ENCODE results near the gene CXXC5. TPM values are rescaled to one million over a fixed set of nuclear protein-coding genes. Genes with fewer than 3 reads are reported as not detected.

CXXC5 gene
- total and polyA plus RNA-seq, 9 of the 15 experiments (the other 6 are each of a cell fraction or from before 2014, with no cell fraction given) = 1.9 to 123 (median 45.8) TPM

DNA sequence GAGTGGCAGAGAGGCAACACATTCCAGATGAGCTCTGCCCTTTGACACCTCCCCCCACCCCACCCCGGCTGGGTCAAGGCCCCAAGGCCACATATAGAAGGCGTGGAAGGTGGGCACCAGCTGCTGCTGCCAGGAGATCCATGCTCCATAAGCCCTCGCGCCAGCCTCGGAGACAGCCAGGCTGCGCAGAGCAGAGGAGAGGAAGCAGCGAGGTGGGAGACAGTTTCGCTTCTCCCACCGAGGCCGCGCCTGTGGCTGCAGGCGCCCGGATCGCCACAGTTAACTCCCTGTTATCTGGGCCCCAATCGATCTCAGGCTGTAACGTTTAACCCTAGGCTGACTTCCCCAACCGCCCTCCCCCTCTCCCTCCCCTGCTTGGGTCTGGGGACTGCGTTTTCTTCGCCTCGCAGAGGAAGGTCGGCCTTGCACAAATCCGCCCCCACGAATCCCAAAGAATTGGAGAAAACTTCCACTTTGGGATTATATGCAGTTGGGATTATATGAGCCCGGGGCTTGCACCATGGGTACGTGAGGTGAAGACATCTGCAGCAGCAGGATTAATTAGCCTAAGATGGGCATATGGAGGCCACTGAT, 1.1 kb upstream of the CXXC5 start:
- Histone ChIP-seq H3K27me3 (ENCODE audit: control insufficient read depth in 2 of 2, insufficient read depth in 2 of 2, low read length in 2 of 2) (no peaks in the 10 kb centered on the region), H3K4me2 (ENCODE audit: insufficient read depth, low read length) (peak overlapping the region; percentile 64), H4K20me1 (replicated peaks; ENCODE audit: control insufficient read depth, insufficient read depth, low read length) (peaks cover 13% of the 10 kb centered on the region), H3K9me3 (replicated peaks; ENCODE audit: control insufficient read depth, insufficient read depth, low read depth, low read length) (no peaks in the 10 kb centered on the region), H3K9me1 (ENCODE audit: control insufficient read depth, insufficient read depth, low read length) (no peaks in the 10 kb centered on the region), H3K36me3 (ENCODE audit: control insufficient read depth, insufficient read depth, low read length) (peaks cover 3% of the 10 kb centered on the region; the same call in 2 of the 3 replicates), H3K9ac (ENCODE audit: insufficient read depth in 1 of 2, low read depth in 2 of 2, low read length in 2 of 2) (peak overlapping the region; percentile 53 to 87), H2AFZ (ENCODE audit: low read depth, low read length) (peak overlapping the region; percentile 7; the same call in 1 of the 2 replicates), H3K27ac (ENCODE audit: extremely low read depth, low read depth, low read length) (peak overlapping the region; percentile 62; the same call in 1 of the 3 replicates), H3K4me3 (no peak overlapping the region), H3K4me1 (replicated peaks in 1 of 2; ENCODE audit: control insufficient read depth in 2 of 2, insufficient read depth in 2 of 2, low read length in 2 of 2) (peaks cover 42 to 63% of the 10 kb centered on the region in 2 experiments), H3K79me2 (ENCODE audit: control insufficient read depth, insufficient read depth, low read length) (peaks cover 45% of the 10 kb centered on the region)
- 6% methylated on average over 20 of the region's 25 CpGs for WGBS (ENCODE audit: insufficient coverage, low coverage, missing lambda C conversion rate)
- FAIRE-seq = peak; percentile 52
- DNase-seq (ENCODE audit: extremely low read depth in 1 of 4, low spot score in 3 of 4) = peak; percentile 28 to 73 (median 50)
- in situ Hi-C loops (cut with MboI) = no loop called here
- ChIA-PET CTCF (ENCODE audit: low intra/inter-chr PET ratio) (interaction anchor here (1.5 kb wide), 1 partner anchor 11 kb away, joined by 5 read pairs; no protein-coding TSS in a partner anchor), POLR2A (interaction anchor here (1.1 to 3.7 kb wide), 3 partner anchors 10 to 98 kb away, joined by 4 to 63 read pairs (median 21); no protein-coding TSS in a partner anchor)
- intact Hi-C loops (cut with micrococcal nuclease) = no loop called here
- no TSS peak for BruUV-seq (replicated peaks)
- ATAC-seq = no peak
- TF ChIP-seq ARID2 (IDR thresholded peaks at IDR 0.05) = no peak
- no peak for TF ChIP-seq ZNF3 (CRISPR knock-in tag; IDR thresholded peaks at IDR 0.05)
- TF ChIP-seq, protein P1, sequence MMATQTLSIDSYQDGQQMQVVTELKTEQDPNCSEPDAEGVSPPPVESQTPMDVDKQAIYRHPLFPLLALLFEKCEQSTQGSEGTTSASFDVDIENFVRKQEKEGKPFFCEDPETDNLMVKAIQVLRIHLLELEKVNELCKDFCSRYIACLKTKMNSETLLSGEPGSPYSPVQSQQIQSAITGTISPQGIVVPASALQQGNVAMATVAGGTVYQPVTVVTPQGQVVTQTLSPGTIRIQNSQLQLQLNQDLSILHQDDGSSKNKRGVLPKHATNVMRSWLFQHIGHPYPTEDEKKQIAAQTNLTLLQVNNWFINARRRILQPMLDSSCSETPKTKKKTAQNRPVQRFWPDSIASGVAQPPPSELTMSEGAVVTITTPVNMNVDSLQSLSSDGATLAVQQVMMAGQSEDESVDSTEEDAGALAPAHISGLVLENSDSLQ (IDR thresholded peaks at IDR 0.05) = no peak
- peak; percentile 69; the same call in 1 of the 2 replicates for TF ChIP-seq ZBTB17 (CRISPR knock-in tag; IDR thresholded peaks at IDR 0.05)
- no peak for TF ChIP-seq SMAD3 (CRISPR knock-in tag; conservative IDR thresholded peaks at IDR 0.05)
- TF ChIP-seq NBN (IDR thresholded peaks at IDR 0.05; ENCODE audit: low read depth) = no peak
- TF ChIP-seq ZNF124 (CRISPR knock-in tag; IDR thresholded peaks at IDR 0.05) = no peak
- no peak for TF ChIP-seq TBL1XR1 (IDR thresholded peaks at IDR 0.05; ENCODE audit: low read length in 2 of 2)
- TF ChIP-seq MYC (IDR thresholded peaks at IDR 0.05; ENCODE audit: low read depth, low read length) = 0 out of 2 replicates have a peak, but pooled peaks have one; percentile 9
- no peak for TF ChIP-seq MYC (CRISPR knock-in tag; IDR thresholded peaks at IDR 0.05; ENCODE audit: borderline replicate concordance, low read depth)
- 0 out of 2 replicates have a peak, but pooled peaks have one; percentile 31 for TF ChIP-seq CREM (IDR thresholded peaks at IDR 0.05; ENCODE audit: low read depth)
- TF ChIP-seq, protein P2, sequence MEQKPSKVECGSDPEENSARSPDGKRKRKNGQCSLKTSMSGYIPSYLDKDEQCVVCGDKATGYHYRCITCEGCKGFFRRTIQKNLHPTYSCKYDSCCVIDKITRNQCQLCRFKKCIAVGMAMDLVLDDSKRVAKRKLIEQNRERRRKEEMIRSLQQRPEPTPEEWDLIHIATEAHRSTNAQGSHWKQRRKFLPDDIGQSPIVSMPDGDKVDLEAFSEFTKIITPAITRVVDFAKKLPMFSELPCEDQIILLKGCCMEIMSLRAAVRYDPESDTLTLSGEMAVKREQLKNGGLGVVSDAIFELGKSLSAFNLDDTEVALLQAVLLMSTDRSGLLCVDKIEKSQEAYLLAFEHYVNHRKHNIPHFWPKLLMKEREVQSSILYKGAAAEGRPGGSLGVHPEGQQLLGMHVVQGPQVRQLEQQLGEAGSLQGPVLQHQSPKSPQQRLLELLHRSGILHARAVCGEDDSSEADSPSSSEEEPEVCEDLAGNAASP (IDR thresholded peaks at IDR 0.05) = no peak
- TF ChIP-seq KLF1 (tag; IDR thresholded peaks at IDR 0.05) = no peak
- TF ChIP-seq, protein P3, sequence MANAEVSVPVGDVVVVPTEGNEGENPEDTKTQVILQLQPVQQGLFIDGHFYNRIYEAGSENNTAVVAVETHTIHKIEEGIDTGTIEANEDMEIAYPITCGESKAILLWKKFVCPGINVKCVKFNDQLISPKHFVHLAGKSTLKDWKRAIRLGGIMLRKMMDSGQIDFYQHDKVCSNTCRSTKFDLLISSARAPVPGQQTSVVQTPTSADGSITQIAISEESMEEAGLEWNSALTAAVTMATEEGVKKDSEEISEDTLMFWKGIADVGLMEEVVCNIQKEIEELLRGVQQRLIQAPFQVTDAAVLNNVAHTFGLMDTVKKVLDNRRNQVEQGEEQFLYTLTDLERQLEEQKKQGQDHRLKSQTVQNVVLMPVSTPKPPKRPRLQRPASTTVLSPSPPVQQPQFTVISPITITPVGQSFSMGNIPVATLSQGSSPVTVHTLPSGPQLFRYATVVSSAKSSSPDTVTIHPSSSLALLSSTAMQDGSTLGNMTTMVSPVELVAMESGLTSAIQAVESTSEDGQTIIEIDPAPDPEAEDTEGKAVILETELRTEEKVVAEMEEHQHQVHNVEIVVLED (CRISPR knock-in tag; IDR thresholded peaks at IDR 0.05) = no peak
- no peak for TF ChIP-seq KDM5B (IDR thresholded peaks at IDR 0.05; ENCODE audit: insufficient replicate concordance, low read depth, low read length)
- TF ChIP-seq DPF2 (IDR thresholded peaks at IDR 0.05) = peak; percentile 33
- TF ChIP-seq ZBED1 (IDR thresholded peaks at IDR 0.05) = no peak
- TF ChIP-seq KHSRP (IDR thresholded peaks at IDR 0.05) = no peak
- TF ChIP-seq ETV6 (IDR thresholded peaks at IDR 0.05; ENCODE audit: borderline replicate concordance in 1 of 2, low read depth in 2 of 2, low read length in 1 of 2) = no peak
- TF ChIP-seq ETV6 (CRISPR knock-in tag; IDR thresholded peaks at IDR 0.05; ENCODE audit: borderline replicate concordance) = no peak
- TF ChIP-seq GATA2 (CRISPR knock-in tag; IDR thresholded peaks at IDR 0.05) = peak; percentile 73

Data from K562 (cell line).